T-helper 1 cell treated with Interleukin-12 subunit alpha and Interleukin-12 subunit beta and Interleukin-4 antibody, amounts not matched to agents 30 μg/mL and 1 μg/mL, for 36 hours (primary cell): ENCODE results near the gene MDH1.
"Not testable (repeated sequence)": the region's sequence is repeated elsewhere in the genome, so short reads cannot be mapped to it uniquely, and the experiment has no call there.

Source experiments
- H3K27ac Mint-ChIP-seq: one replicate; pipeline ENCODE4 v1.8.0; 2021; ENCODE audit warnings: mild to moderate bottlenecking, mixed read lengths
- H3K27me3 Mint-ChIP-seq: one replicate; pipeline ENCODE4 v1.8.0; 2021; ENCODE audit warnings: low read depth, mixed read lengths
- H3K36me3 Mint-ChIP-seq: one replicate; pipeline ENCODE4 v1.8.0; 2021; ENCODE audit warnings: low read depth, mixed read lengths
- H3K4me1 Mint-ChIP-seq: one replicate; pipeline ENCODE4 v1.8.0; 2021; ENCODE audit warnings: low read depth, mixed read lengths
- H3K4me3 Mint-ChIP-seq: one replicate; pipeline ENCODE4 v1.8.0; 2021; ENCODE audit warnings: mild to moderate bottlenecking, moderate library complexity, mixed read lengths
- H3K9me3 Mint-ChIP-seq: one replicate; pipeline ENCODE4 v1.8.0; 2021; ENCODE audit warnings: mixed read lengths

The MDH1 gene

DNA sequence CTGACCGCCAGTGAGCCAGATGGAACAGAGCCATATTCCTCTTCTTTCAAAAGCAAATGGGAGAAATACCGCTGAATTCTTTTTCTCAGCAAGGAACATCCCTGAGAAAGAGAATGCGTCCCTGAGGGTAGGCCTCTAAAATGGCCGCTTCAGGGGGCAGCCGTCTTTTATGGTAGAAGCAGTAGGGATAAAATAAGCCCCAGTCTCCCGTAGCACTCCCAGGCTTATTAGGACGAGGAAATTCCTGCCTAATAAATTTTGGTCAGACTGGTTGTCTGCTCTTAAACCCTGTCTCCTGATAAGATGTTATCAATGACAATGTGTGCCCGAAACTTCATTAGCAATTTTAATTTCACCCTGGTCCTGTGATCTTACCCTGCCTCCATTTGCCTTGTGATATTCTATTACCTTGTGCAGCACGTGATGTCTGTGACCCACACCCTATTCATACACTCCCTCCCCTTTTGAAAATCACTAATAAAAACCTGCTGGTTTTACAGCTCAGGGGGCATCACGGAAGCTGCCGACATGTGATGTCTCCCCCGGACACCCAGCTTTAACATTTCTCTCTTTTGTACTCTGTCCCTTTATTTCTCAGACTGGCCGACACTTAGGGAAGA, 14.9 kb upstream of the MDH1 start:
- not testable (repeated sequence) for H3K4me1 Mint-ChIP-seq, H3K4me3 Mint-ChIP-seq, H3K27me3 Mint-ChIP-seq, H3K36me3 Mint-ChIP-seq
- H3K27ac Mint-ChIP-seq = peak overlapping the region; percentile 22
- H3K9me3 Mint-ChIP-seq = peaks cover 15% of the 10 kb centered on the region

DNA sequence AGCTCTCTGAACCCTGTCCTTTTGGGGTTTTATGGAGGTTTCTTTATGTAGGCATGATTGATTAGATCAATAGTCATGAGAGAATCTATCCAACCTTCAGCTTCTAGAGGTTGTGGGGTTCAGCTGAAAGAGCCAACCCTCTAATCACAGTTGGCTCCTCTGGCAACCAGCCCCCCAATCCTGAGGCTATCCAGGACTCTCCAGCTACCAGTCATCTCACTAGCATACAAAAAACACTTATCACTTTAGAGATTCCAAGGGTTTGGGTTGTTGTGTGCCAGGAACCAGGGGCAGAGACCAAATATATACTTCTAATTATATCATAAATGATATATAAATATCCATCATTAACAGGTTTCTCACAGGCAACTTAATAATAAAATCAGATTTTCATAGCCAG, 12.2 kb upstream of the MDH1 start:
- no peak overlapping the region for H3K27ac Mint-ChIP-seq
- H3K4me1 Mint-ChIP-seq = no peaks in the 10 kb centered on the region
- no peaks in the 10 kb centered on the region for H3K27me3 Mint-ChIP-seq
- peaks cover 7% of the 10 kb centered on the region for H3K9me3 Mint-ChIP-seq
- H3K36me3 Mint-ChIP-seq = no peaks in the 10 kb centered on the region
- no peak overlapping the region for H3K4me3 Mint-ChIP-seq

DNA sequence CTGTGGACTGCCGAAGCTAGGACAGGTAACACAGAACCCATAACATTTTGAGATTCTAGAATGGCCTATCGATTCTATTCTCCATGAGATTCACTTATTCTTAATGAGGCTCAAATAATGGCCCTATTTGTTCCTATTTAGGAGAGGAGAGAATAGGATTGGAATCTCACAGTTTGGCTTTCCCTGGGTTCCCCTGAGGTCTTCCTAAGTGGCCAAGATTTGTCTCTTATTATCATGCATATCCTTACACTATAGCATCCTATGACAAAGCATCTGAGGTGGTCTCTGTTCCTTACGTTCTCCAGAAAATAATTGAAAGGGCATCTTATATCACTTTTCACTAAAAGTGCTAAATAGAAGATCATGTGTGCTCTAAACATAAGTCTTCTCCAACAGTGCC, 10.0 kb upstream of the MDH1 start:
- Mint-ChIP-seq H3K27me3 (no peaks in the 10 kb centered on the region), H3K27ac (no peak overlapping the region), H3K36me3 (no peaks in the 10 kb centered on the region), H3K4me1 (no peaks in the 10 kb centered on the region), H3K4me3 (no peak overlapping the region), H3K9me3 (peaks cover 5% of the 10 kb centered on the region)

DNA sequence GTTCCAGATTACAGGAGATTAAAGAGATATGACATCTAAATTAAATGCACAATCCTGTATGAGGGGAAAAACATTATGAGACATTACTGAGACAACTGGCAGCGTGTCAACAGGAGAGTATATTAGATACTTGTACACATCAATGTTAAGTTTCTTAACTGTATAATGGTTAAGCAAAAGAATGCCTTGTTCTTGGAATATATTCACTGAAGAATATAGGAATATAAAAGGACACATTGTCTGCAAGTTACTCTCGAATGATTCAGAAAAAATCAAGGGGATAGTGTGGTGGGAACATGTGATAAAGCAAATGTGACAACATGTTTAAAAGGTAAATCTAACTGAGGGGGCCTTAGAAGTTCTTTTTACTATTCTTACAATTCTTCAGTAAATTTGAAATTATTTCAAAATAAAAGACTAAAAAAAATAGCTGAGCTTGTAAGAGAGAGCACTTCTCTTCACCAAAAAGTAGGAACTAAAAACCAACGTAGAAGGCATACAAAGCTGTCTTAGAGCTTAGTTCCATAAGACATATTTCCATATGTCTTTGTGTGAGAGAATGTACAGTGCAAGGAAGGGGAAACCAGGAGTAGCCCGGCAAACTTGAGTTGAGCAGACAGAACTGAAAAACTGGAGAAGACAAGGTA, 8.0 kb upstream of the MDH1 start:
- no peak overlapping the region for H3K4me3 Mint-ChIP-seq
- H3K4me1 Mint-ChIP-seq = no peaks in the 10 kb centered on the region
- H3K36me3 Mint-ChIP-seq = no peaks in the 10 kb centered on the region
- no peaks in the 10 kb centered on the region for H3K27me3 Mint-ChIP-seq
- H3K9me3 Mint-ChIP-seq = no peaks in the 10 kb centered on the region
- no peak overlapping the region for H3K27ac Mint-ChIP-seq

DNA sequence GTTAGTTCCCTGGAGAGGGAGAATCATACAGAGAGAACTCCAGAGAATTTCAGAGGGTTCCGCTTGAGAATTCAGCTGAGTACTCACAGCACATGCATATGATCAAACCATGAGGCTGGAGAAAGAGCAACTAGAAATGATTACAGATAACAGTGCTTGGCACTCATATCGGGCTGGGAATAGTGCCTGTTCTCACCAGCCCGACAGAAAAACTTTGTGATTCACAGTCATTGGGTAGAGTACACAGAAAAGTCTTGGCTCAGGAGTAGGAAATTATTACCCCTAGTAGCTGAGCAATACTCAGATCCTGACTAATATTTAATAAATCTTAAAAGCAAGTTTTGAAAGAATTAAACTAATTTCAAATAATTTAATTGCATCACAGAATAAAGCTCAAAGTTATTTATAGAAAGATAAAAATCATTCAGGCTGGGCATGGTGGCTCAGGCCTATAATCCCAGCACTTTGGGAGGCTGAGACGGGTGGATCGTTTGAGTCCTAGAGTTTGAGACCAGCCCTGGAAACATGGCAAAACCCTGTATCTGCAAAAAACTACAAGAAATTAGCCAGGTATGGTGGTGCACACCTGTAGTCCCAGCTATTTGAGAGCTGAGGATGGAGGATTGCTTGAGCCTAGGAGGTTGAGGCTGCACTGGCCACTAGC, 7.3 kb upstream of the MDH1 start:
- Mint-ChIP-seq H3K36me3 (no peaks in the 10 kb centered on the region), H3K4me1 (no peaks in the 10 kb centered on the region), H3K27me3 (no peaks in the 10 kb centered on the region)

DNA sequence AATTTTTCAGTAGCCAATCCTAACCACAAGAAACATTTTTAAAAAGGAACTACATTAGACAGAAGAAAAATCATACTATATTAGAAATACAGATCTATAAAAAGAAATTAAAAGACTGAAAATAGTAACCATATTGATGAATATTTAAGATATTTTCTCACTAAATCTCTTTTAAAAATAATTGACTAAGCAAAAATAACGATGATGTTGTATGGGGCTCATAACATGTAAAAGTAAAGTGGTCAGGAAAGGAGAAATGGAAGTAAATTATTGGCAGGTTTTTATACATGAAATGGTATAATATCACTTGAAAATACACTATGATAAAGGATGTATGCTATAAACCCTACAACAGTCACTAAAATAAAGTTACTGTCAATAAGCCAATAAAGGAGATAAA, 5.9 kb upstream of the MDH1 start:
- no peaks in the 10 kb centered on the region for H3K36me3 Mint-ChIP-seq
- H3K9me3 Mint-ChIP-seq = no peaks in the 10 kb centered on the region
- H3K27ac Mint-ChIP-seq = no peak overlapping the region
- H3K4me3 Mint-ChIP-seq = no peak overlapping the region
- H3K27me3 Mint-ChIP-seq = no peaks in the 10 kb centered on the region
- peaks cover 12% of the 10 kb centered on the region for H3K4me1 Mint-ChIP-seq

More for the DNA sequence above, 7.3 kb upstream of the MDH1 start:
- H3K9me3 Mint-ChIP-seq = no peaks in the 10 kb centered on the region
- no peak overlapping the region for H3K4me3 Mint-ChIP-seq
- H3K27ac Mint-ChIP-seq = no peak overlapping the region

DNA sequence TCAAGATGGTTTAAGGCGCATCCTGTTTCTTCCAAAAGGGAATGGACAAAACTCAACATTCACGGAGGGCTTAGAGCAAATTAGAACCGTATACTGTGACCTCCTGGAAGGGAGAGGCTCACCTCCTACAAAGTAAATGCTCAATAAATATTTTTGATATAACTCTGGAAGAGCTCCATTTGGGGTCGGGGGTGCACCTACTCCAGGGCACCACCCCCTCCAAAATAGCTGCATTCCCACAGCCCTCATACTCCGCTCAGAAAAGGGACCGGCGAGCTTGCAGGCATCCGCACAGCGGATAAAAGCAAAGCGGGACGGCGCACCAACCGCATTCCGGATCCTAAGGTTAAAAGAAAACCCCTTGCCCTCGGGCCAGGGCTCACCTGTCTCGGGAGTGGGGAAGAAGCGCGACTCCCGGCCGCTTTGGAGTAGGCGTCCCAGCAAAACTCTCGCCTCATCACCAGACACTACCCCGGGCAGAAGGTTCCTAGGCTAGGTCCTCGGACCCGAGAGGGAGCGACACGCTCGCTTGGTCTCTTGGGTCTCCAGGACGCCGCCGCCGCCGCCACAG, 864 bp upstream of the MDH1 start:
- peaks cover 29% of the 10 kb centered on the region for H3K4me1 Mint-ChIP-seq
- no peaks in the 10 kb centered on the region for H3K9me3 Mint-ChIP-seq

DNA sequence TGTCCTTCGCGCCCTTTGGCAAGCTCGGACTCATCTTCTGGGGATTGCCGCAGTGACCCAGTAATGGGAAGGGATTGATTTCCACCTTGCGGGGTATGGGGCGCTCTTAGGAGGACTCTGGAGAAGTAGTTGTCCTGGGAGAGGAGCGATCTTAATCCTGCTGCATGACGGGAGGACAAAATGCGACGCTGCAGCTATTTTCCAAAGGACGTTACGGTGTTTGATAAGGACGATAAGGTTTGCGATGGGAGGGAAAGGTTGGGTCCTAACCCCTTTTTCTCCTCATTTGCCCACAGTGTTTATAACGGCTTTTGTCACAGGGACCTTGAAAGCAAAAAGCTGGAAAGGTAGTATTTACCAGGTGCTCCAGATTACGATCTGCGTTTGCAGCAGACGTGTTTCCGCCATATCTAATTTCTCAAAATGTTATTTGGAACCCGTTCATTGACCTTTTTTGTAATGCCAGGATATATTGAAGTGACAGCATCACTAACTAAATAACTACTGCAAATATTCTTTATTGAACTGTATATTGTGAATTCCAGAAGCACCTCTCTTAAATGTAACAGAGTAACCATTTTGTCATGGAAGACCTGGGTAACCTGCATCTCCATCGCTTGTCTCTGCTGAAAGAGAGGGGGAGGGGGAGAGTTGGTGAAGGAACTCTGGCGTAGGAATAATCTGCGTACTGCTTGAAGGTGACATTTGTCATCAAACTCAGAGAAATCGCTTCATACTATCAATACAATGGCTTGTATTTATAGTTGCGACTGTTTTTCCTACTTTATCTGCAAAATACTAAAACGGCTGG, 590 bp downstream of the MDH1 start:
- peak overlapping the region; percentile 89 for H3K4me3 Mint-ChIP-seq
- peaks cover 32% of the 10 kb centered on the region for H3K4me1 Mint-ChIP-seq
- peaks cover 7% of the 10 kb centered on the region for H3K36me3 Mint-ChIP-seq
- peak overlapping the region; percentile 97 for H3K27ac Mint-ChIP-seq
- no peaks in the 10 kb centered on the region for H3K27me3 Mint-ChIP-seq
- H3K9me3 Mint-ChIP-seq = no peaks in the 10 kb centered on the region

More for the DNA sequence above, 864 bp upstream of the MDH1 start:
- peak overlapping the region; percentile 97 for H3K27ac Mint-ChIP-seq
- H3K36me3 Mint-ChIP-seq = peaks cover 4% of the 10 kb centered on the region
- peak overlapping the region; percentile 89 for H3K4me3 Mint-ChIP-seq
- no peaks in the 10 kb centered on the region for H3K27me3 Mint-ChIP-seq

DNA sequence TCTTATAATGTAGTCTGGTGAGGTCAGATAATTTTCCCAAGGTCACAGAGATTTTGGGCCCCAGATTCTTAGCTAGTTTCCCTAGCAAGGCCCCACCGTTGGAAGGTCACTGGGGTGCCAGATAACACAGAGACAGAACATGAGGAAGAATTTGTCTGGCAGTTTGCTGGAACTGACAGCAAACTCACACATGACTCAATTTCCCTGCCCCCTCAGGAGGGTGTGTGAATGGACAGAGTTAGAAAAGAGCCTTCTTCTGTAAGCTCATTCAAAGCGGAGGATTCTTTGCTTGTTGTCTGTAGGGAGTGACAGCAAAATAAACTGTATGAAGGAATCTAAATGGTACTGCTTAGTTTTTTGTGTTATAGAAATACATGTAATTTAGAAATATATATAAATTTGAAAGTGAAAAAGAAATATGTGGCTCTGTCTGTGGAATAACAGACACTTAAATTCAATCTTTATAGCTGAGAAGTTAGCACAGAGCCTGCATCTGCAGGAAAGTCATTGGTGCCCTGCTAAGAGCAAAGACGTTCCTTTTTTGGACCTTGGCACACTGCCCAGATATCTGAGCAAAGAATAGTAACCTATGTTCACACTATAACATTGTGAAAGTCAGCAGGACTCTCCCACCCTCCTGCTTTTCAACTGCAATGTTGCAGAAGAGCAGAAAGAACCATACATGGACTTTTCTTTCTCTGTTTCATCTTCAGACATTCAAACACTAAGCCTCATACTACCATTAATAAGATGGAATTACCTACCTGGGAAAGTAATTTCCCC, 2.1 kb downstream of the MDH1 start:
- H3K27ac Mint-ChIP-seq = no peak overlapping the region
- no peak overlapping the region for H3K4me3 Mint-ChIP-seq
- H3K4me1 Mint-ChIP-seq = peaks cover 32% of the 10 kb centered on the region
- H3K9me3 Mint-ChIP-seq = no peaks in the 10 kb centered on the region
- H3K27me3 Mint-ChIP-seq = no peaks in the 10 kb centered on the region
- H3K36me3 Mint-ChIP-seq = peaks cover 15% of the 10 kb centered on the region

DNA sequence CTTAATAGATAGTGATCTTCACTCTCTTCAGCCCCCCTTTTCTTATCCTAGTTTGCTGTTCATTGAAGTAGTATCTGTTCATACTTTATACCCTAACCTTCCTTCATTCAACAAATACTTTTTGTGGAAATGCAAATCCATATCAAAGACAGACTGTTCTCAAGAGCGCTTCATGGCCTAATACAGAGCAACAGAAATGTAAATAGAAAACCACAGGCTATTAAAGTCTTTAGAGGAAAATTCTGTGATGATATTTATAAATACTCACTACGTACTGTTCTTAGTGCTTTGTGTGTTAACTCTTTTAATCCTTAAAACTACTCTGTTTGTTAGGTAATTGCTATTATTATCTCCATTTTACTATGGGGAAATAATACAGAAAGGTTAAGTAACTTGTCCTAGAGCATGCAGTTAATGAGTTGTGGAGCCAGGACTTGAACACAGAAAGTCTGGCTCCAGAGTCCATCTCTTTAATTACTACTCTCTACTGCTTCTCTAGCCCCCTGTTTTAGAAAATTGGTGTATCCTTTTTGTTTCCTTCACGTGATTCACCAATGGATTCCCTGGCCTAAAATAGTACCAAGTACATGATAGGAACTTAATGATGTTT, 2.9 kb downstream of the MDH1 start:
- no peaks in the 10 kb centered on the region for H3K27me3 Mint-ChIP-seq
- peaks cover 31% of the 10 kb centered on the region for H3K4me1 Mint-ChIP-seq
- no peak overlapping the region for H3K27ac Mint-ChIP-seq
- H3K9me3 Mint-ChIP-seq = no peaks in the 10 kb centered on the region
- no peak overlapping the region for H3K4me3 Mint-ChIP-seq
- H3K36me3 Mint-ChIP-seq = peaks cover 15% of the 10 kb centered on the region

DNA sequence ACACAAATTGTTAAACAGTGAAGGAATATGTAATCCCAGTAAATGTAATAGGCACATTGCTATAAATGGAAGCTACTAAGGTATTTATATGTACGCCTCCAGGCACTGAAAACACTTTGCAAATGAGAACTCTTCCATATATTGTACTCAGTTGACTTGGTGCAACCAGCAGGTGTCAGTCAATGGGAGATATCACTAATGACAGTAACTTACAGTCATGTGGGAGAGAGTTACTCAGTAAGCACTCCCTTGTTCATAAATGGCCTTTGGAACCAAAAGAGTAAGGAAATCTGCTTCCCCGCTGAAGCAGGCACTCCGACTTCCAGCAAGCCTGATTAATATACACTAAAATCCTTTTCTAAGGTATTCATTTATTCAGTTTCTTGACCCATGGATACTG, 5.9 kb downstream of the MDH1 start:
- Mint-ChIP-seq H3K27ac (no peak overlapping the region), H3K36me3 (peaks cover 16% of the 10 kb centered on the region), H3K4me3 (no peak overlapping the region)

DNA sequence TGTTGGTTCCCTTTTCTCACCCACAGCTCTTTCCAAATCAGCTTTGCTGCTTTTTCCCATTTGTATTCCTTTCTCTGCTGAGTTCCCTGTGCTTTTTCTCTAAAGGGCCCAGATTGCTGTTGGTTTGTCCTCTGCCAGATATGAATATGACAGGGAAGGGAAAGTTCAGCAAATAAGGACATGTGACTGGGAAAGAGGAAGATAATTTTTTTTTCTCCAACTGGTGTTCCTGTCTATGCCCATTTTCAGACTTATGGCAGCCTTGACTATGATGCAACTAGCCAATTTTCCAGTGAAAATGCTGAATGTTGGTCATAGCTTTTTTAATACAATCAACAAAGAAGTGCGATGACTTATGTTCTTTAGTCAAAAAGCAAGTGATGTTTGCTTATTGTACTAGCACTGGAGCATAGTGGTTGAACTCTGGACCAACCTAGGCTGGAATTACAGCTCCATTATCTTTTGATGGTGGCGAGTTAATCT, 7.7 kb downstream of the MDH1 start:
- Mint-ChIP-seq H3K4me1 (peaks cover 7% of the 10 kb centered on the region), H3K27me3 (no peaks in the 10 kb centered on the region), H3K36me3 (peaks cover 24% of the 10 kb centered on the region), H3K4me3 (no peak overlapping the region), H3K9me3 (no peaks in the 10 kb centered on the region), H3K27ac (no peak overlapping the region)

More for the DNA sequence above, 5.9 kb downstream of the MDH1 start:
- H3K4me1 Mint-ChIP-seq = peaks cover 19% of the 10 kb centered on the region
- no peaks in the 10 kb centered on the region for H3K9me3 Mint-ChIP-seq
- no peaks in the 10 kb centered on the region for H3K27me3 Mint-ChIP-seq

DNA sequence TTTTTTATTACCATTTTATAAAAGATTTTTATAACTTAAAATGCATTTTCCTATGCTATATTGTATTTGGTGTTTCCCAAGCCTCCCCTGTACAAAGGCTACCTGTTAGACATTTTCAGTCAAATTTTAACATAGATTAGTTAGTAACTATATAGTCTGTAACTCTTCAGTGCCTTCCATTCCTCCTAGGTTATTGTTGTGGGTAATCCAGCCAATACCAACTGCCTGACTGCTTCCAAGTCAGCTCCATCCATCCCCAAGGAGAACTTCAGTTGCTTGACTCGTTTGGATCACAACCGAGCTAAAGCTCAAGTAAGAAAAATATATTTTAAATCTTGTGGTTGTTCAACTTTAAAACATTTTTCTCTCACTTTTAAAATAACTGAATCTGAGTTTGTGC, 10.2 kb downstream of the MDH1 start:
- H3K36me3 Mint-ChIP-seq = peaks cover 32% of the 10 kb centered on the region
- H3K4me1 Mint-ChIP-seq = peaks cover 2% of the 10 kb centered on the region
- H3K27me3 Mint-ChIP-seq = no peaks in the 10 kb centered on the region
- H3K9me3 Mint-ChIP-seq = no peaks in the 10 kb centered on the region
- H3K27ac Mint-ChIP-seq = no peak overlapping the region
- H3K4me3 Mint-ChIP-seq = no peak overlapping the region
